ENCODE measurements around the gene C11orf54.

The C11orf54 gene

GRCh38 chr11:93712678-93713077, 28.8 kb upstream of the C11orf54 start:
- ATAC-seq (ENCODE audit: insufficient read depth, low read depth) (no peak), DNase-seq (no peak)
- H3K4me1 ChIP-seq (ENCODE audit: insufficient read depth, low read length), result peaks cover 23% of the 10 kb centered on the region
- no peak overlapping the region for H3K27ac ChIP-seq (ENCODE audit: low read length)
- H2AFZ ChIP-seq (ENCODE audit: low read depth, low read length), result no peak overlapping the region
- no peak overlapping the region for H3K9ac ChIP-seq (ENCODE audit: low read depth, low read length)
- no peak overlapping the region for H3K4me3 ChIP-seq (ENCODE audit: low read depth in 1 of 2, low read length in 2 of 2)
- peaks cover 12% of the 10 kb centered on the region; the same call in 1 of the 2 replicates for H4K20me1 ChIP-seq (ENCODE audit: insufficient read depth, low read length)
- peaks cover 93% of the 10 kb centered on the region for H3K36me3 ChIP-seq (ENCODE audit: insufficient read depth, low read length)
- no peak for TF ChIP-seq CTCF (IDR thresholded peaks at IDR 0.05; ENCODE audit: borderline replicate concordance, extremely low read depth, low read length, poor library complexity, severe bottlenecking)
- TF ChIP-seq EZH2 (IDR thresholded peaks at IDR 0.05; ENCODE audit: borderline replicate concordance, low read depth, low read length, severe bottlenecking), result no peak
- H3K79me2 ChIP-seq (ENCODE audit: insufficient read depth, low read length), result peaks cover 62% of the 10 kb centered on the region
- peaks cover 12% of the 10 kb centered on the region for H3K9me3 ChIP-seq (ENCODE audit: insufficient read depth, low read length, severe bottlenecking)
- no peaks in the 10 kb centered on the region for H3K27me3 ChIP-seq (ENCODE audit: insufficient read depth, low read length, poor library complexity)
- no peak overlapping the region for H3K4me2 ChIP-seq (ENCODE audit: insufficient read depth, low read length)

- TF ChIP-seq CTCF (IDR thresholded peaks at IDR 0.05; ENCODE audit: borderline replicate concordance, extremely low read depth, low read length, poor library complexity, severe bottlenecking) (no peak), EZH2 (IDR thresholded peaks at IDR 0.05; ENCODE audit: borderline replicate concordance, low read depth, low read length, severe bottlenecking) (no peak)
- no peak overlapping the region for H2AFZ ChIP-seq (ENCODE audit: low read depth, low read length)
- H3K4me2 ChIP-seq (ENCODE audit: insufficient read depth, low read length), result no peak overlapping the region
- H3K4me3 ChIP-seq (ENCODE audit: low read depth in 1 of 2, low read length in 2 of 2), result no peak overlapping the region
- H3K36me3 ChIP-seq (ENCODE audit: insufficient read depth, low read length), result peaks cover 85% of the 10 kb centered on the region
- H3K4me1 ChIP-seq (ENCODE audit: insufficient read depth, low read length), result peaks cover 31% of the 10 kb centered on the region
- DNase-seq (no peak), ATAC-seq (ENCODE audit: insufficient read depth, low read depth) (no peak)
- H3K27ac ChIP-seq (ENCODE audit: low read length), result peak overlapping the region; percentile 28; the same call in 1 of the 2 replicates
- peaks cover 12% of the 10 kb centered on the region; the same call in 1 of the 2 replicates for H4K20me1 ChIP-seq (ENCODE audit: insufficient read depth, low read length)
- no peaks in the 10 kb centered on the region for H3K27me3 ChIP-seq (ENCODE audit: insufficient read depth, low read length, poor library complexity)
- H3K9ac ChIP-seq (ENCODE audit: low read depth, low read length), result no peak overlapping the region
- H3K79me2 ChIP-seq (ENCODE audit: insufficient read depth, low read length), result peaks cover 42% of the 10 kb centered on the region
- H3K9me3 ChIP-seq (ENCODE audit: insufficient read depth, low read length, severe bottlenecking), result no peaks in the 10 kb centered on the region
Measured at GRCh38 chr11:93715797-93716396, 25.6 kb upstream of the C11orf54 start.

- peak overlapping the region; percentile 61 for H3K27ac ChIP-seq (ENCODE audit: low read length)
- no peaks in the 10 kb centered on the region for H3K27me3 ChIP-seq (ENCODE audit: insufficient read depth, low read length, poor library complexity)
- ATAC-seq (ENCODE audit: insufficient read depth, low read depth) (no peak), DNase-seq (no peak)
- peaks cover 12% of the 10 kb centered on the region; the same call in 1 of the 2 replicates for H4K20me1 ChIP-seq (ENCODE audit: insufficient read depth, low read length)
- H3K4me3 ChIP-seq (ENCODE audit: low read depth in 1 of 2, low read length in 2 of 2), result no peak overlapping the region
- no peak overlapping the region for H3K9ac ChIP-seq (ENCODE audit: low read depth, low read length)
- peaks cover 28% of the 10 kb centered on the region for H3K79me2 ChIP-seq (ENCODE audit: insufficient read depth, low read length)
- H2AFZ ChIP-seq (ENCODE audit: low read depth, low read length), result no peak overlapping the region
- TF ChIP-seq EZH2 (IDR thresholded peaks at IDR 0.05; ENCODE audit: borderline replicate concordance, low read depth, low read length, severe bottlenecking) (no peak), CTCF (IDR thresholded peaks at IDR 0.05; ENCODE audit: borderline replicate concordance, extremely low read depth, low read length, poor library complexity, severe bottlenecking) (no peak)
- H3K9me3 ChIP-seq (ENCODE audit: insufficient read depth, low read length, severe bottlenecking), result no peaks in the 10 kb centered on the region
- H3K4me2 ChIP-seq (ENCODE audit: insufficient read depth, low read length), result no peak overlapping the region
- peaks cover 31% of the 10 kb centered on the region for H3K4me1 ChIP-seq (ENCODE audit: insufficient read depth, low read length)
- H3K36me3 ChIP-seq (ENCODE audit: insufficient read depth, low read length), result peaks cover 87% of the 10 kb centered on the region
Measured at GRCh38 chr11:93717501-93717900, 24.0 kb upstream of the C11orf54 start.

Data from DND-41 (cell line).